ENCODE measurements around the gene MKNK1.

MKNK1 gene

DNA sequence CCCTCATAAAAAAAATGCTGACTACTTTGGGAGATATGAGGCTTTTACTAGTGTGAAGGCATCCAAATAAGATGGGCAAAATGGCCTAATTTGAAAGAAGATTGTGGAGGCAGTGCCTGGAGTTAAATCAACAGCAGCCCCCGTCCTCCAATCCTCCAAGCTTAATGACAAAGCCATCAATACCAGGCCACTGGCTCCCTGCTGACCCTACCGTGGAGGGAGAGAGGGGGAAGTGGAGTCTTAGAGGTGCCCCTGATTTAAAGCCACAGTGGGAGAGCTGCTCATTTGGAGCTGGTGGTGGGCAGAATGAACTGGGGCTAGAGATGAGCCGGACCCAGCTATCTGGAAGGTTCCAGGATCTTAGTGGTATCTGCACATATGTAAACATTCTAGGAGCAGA lies 28.3 kb downstream of the MKNK1 start:
- no peak for TF ChIP-seq POLR2A (IDR thresholded peaks at IDR 0.05; ENCODE audit: low read length)
- no peak for TF ChIP-seq GATA1 (IDR thresholded peaks at IDR 0.05; ENCODE audit: low read depth, low read length)
- DNase-seq = no peak

- TF ChIP-seq POLR2A (IDR thresholded peaks at IDR 0.05; ENCODE audit: low read length) (no peak), GATA1 (IDR thresholded peaks at IDR 0.05; ENCODE audit: low read depth, low read length) (no peak)
- DNase-seq = no peak
Measured at GRCh38 chr1:46575300-46575699, 28.8 kb downstream of the MKNK1 start.

GRCh38 chr1:46571691-46572225 lies 32.3 kb downstream of the MKNK1 start:
- TF ChIP-seq GATA1 (IDR thresholded peaks at IDR 0.05; ENCODE audit: low read depth, low read length) = no peak
- TF ChIP-seq POLR2A (IDR thresholded peaks at IDR 0.05; ENCODE audit: low read length) = no peak

GRCh38 chr1:46569884-46570725 lies 34.0 kb downstream of the MKNK1 start:
- TF ChIP-seq POLR2A (IDR thresholded peaks at IDR 0.05; ENCODE audit: low read length) = no peak
- DNase-seq = no peak

More at GRCh38 chr1:46571691-46572225, 32.3 kb downstream of the MKNK1 start:
- DNase-seq = no peak

- no peak for TF ChIP-seq POLR2A (IDR thresholded peaks at IDR 0.05; ENCODE audit: low read length)
- no peak for TF ChIP-seq GATA1 (IDR thresholded peaks at IDR 0.05; ENCODE audit: low read depth, low read length)
- no peak for DNase-seq
Measured at GRCh38 chr1:46569116-46569515, 35.0 kb downstream of the MKNK1 start.

GRCh38 chr1:46568461-46568891 lies 35.6 kb downstream of the MKNK1 start:
- TF ChIP-seq GATA1 (IDR thresholded peaks at IDR 0.05; ENCODE audit: low read depth, low read length) (no peak), POLR2A (IDR thresholded peaks at IDR 0.05; ENCODE audit: low read length) (no peak)
- DNase-seq = no peak

GRCh38 chr1:46563341-46563740 lies 40.7 kb downstream of the MKNK1 start:
- TF ChIP-seq POLR2A (IDR thresholded peaks at IDR 0.05; ENCODE audit: low read length) = no peak
- no peak for TF ChIP-seq GATA1 (IDR thresholded peaks at IDR 0.05; ENCODE audit: low read depth, low read length)
- DNase-seq = no peak

DNA sequence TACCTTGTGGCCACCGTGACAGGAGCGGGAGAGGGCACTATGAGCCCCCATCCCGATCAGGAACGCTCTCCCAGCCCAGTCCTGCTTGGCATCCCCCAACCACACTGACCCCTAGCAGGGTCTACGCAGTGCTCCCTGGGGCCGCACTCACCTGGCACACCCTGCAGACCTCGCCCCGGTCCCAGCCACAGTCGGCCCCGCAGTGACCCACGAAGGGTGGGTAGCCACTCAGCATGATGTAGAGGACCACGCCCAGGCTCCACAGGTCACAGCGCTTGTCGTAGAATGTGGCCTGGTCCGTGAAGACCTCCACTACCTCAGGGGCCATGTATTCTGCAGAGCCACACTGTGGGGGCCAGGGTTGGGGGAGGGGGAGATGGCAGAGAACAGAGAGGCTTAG lies 41.6 kb downstream of the MKNK1 start:
- DNase-seq = no peak
- TF ChIP-seq GATA1 (IDR thresholded peaks at IDR 0.05; ENCODE audit: low read depth, low read length) (no peak), POLR2A (IDR thresholded peaks at IDR 0.05; ENCODE audit: low read length) (no peak)

DNA sequence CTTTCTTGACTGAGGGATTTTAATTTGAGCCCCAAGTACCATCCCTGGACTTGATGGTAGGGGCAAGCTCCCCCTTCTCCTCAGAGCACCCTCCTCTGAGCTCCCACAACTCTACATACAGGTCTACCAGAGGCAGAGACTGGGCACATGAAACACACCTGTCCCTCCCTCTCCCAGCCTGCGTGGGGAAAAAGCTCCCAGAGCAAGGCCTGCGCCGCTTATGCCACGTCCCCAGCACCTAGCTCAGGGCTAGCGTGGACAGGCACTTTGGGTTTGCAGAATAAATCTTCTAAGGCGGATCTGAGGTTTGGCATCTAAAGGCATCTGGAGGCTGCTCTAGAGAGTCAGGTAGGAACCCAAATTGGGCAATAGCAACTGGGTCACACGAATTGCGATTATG lies 45.1 kb downstream of the MKNK1 start:
- DNase-seq = no peak
- TF ChIP-seq POLR2A (IDR thresholded peaks at IDR 0.05; ENCODE audit: low read length) (no peak), GATA1 (IDR thresholded peaks at IDR 0.05; ENCODE audit: low read depth, low read length) (no peak)

- TF ChIP-seq GATA1 (IDR thresholded peaks at IDR 0.05; ENCODE audit: low read depth, low read length) = no peak
- no peak for TF ChIP-seq POLR2A (IDR thresholded peaks at IDR 0.05; ENCODE audit: low read length)
- no peak for DNase-seq
Measured at GRCh38 chr1:46558141-46558963, 45.7 kb downstream of the MKNK1 start.

- TF ChIP-seq GATA1 (IDR thresholded peaks at IDR 0.05; ENCODE audit: low read depth, low read length) (no peak), POLR2A (IDR thresholded peaks at IDR 0.05; ENCODE audit: low read length) (no peak)
- no peak for DNase-seq
Measured at GRCh38 chr1:46557403-46557802, 46.7 kb downstream of the MKNK1 start.

DNA sequence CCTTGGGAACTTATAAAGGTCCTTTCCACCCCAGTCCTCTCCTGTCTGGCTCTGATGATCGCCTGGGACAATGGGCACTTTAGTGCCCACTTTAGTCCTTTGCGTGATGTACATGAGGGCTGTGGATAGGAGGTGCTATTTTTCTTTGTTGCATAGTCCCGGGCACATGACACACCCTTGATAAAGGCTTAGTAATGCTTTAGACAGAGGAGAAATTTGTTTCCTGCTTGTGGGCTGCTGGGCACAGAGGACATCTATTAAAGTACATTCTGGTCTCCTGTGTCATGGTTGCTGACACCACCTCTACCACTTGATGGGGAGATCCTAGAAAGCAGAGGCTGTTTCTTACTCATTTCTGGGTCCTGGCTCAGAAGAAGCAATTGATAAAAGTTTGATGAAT lies 47.2 kb downstream of the MKNK1 start:
- no peak for TF ChIP-seq GATA1 (IDR thresholded peaks at IDR 0.05; ENCODE audit: low read depth, low read length)
- TF ChIP-seq POLR2A (IDR thresholded peaks at IDR 0.05; ENCODE audit: low read length) = no peak
- DNase-seq = peak in 1 of 2 experiments; percentile 24

GRCh38 chr1:46555826-46556619 lies 48.0 kb downstream of the MKNK1 start:
- TF ChIP-seq GATA1 (IDR thresholded peaks at IDR 0.05; ENCODE audit: low read depth, low read length) (no peak), POLR2A (IDR thresholded peaks at IDR 0.05; ENCODE audit: low read length) (no peak)
- no peak for DNase-seq
